ENCODE data around the gene TIAM1.
"Not testable (repeated sequence)": the region's sequence is repeated elsewhere in the genome, so short reads cannot be mapped to it uniquely, and the experiment has no call there.

The TIAM1 gene

DNA sequence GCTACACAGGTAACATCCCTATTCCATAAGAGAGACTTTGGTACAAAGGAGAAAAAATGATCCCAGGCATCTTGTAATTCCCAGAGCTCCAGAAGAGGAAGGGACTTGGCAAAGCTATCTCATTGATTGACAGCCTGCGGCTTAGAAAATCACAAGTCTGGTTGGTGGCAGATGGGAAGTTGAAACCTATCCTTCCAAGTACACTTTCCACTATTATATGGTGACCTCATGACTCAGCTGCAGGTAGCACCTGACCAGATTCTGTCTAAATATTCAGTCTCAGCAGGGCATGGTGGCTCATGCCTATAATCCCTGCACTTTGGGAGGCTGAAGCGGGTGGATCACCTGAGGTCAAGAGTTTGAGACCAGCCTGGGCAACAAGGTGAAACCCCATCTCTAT is 89.9 kb downstream of the TIAM1 start:
- DNase-seq (ENCODE audit: low spot score), result no peak

- DNase-seq (ENCODE audit: low spot score), result no peak
Observed at GRCh38 chr21:31253684-31254083, 90.4 kb downstream of the TIAM1 start.

DNA sequence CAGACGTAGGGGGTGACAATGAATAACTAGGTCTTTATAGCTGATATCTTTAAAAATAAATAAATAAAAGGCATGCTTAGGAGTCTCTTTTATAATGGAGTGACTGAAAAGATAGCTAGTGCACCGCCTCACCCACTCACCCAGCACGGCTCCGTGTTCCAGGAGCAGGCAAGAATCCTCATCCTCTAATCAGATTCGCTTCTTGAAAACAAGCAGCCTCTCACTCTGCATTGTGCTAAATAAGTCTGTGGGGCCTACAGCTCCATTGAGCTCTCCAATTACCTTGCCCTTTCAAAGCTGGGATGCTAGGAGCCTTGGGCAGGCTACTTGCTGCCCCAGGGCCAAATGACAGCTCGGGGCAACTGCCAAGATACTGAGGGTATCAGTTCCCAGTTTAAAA is 91.5 kb downstream of the TIAM1 start:
- no peak for DNase-seq (ENCODE audit: low spot score)

DNA sequence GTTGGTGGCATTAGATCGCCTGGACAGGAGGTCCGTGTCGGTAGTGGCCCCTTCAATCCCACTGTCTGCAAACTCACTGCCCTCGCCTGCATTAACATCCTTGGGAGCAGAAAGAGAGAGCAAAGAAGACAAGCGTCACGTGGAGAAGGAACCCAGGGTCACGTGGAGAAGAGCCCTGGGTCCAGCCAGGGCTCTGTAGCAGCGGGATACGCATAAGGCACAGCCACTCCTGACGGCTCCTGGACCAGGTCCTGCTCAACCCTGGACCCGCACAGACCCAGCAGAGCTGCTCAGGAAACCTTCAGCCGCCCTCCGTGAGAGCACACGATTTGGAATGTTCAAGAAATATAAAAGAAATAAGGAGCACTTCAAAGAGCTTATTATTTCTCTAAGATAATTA is 92.0 kb downstream of the TIAM1 start:
- DNase-seq (ENCODE audit: low spot score), result no peak

- DNase-seq (ENCODE audit: low spot score), result no peak
Observed at GRCh38 chr21:31251686-31252085, 92.4 kb downstream of the TIAM1 start.

- DNase-seq (ENCODE audit: low spot score), result no peak
Observed at GRCh38 chr21:31248598-31248997, 95.5 kb downstream of the TIAM1 start.

GRCh38 chr21:31243611-31244010 is 100.5 kb downstream of the TIAM1 start:
- DNase-seq (ENCODE audit: low spot score), result no peak

DNA sequence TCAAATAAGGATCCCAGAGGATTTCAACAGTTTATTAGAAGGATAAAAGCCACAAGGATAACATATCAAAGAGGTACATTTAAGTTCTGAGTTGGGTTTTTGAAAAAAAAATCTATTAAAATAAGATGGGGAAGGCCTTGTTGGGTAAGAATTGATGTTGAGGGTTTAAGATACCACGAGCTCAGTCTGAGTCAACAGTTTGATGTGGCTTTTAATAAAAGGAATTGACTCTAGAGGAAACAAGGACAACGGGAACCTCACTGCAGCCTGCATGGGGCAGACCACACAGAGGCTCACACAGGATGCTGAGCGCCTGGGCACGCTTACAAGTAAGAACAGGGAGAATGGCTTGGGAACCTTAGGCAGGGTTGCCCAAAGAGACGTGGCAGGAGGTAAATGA is 107.5 kb downstream of the TIAM1 start:
- DNase-seq (ENCODE audit: low spot score), result no peak

GRCh38 chr21:31235671-31236450 is 108.2 kb downstream of the TIAM1 start:
- no peak for DNase-seq (ENCODE audit: low spot score)

GRCh38 chr21:31234936-31235335 is 109.1 kb downstream of the TIAM1 start:
- DNase-seq (ENCODE audit: low spot score), result no peak

DNA sequence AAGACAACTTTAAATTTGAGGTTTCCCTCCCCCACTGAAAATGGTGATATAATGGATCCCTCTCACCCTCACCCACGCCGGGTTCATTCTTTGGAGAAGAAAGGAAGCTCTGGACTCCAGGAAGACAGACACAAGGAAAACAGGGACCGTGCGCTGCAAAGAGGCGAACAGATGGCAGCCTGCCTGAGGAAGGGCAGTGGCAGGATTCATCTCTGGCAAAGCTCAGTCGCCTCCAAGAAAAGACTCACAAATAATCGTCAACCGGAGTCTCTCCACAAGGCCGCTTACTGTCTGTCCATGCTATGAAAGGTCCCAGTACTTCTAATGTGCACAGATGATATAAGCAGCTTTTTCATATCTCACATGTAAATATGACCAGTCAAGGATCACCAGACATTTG is 110.3 kb downstream of the TIAM1 start:
- no peak for DNase-seq (ENCODE audit: low spot score)

DNA sequence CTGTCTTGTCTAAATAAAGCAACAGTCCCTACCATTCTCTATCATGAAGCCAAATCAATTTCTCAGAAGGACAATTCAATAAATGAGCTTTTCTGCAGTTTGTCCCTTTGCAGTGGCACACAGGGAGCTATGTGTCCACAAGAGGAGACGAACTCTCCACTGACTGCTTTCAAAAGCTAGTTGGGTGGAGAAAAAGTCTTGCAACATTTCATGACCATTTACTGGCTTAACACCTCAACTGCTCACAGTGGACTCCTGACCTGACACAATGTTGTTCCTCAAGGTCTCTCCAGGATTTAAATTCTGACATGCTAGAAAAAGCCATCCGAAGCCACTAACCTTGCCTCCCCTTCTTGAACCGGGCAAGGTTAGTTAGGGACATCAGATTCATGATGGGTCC is 111.7 kb downstream of the TIAM1 start:
- no peak for DNase-seq (ENCODE audit: low spot score)

- DNase-seq (ENCODE audit: low spot score), result no peak
Observed at GRCh38 chr21:31230937-31231336, 113.1 kb downstream of the TIAM1 start.

DNA sequence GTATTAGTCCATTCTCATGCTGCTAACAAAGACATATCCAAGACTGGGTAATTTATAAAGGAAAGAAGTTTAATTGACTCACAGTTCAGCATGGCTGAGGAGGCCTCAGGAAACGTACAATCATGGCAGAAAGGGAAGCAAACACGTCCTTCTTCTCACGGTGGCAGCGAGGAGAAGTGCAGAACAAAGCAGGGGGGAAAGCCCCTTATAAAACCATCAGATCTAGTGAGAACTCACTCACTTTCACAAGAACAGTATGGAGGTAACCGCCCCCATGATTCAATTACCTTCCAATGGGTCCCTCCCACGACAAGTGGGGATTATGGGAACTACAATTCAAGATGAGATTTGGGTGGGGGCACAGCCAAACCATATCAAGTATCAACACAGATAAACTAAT is 115.3 kb downstream of the TIAM1 start:
- DNase-seq (ENCODE audit: low spot score), result not testable (repeated sequence)

DNA sequence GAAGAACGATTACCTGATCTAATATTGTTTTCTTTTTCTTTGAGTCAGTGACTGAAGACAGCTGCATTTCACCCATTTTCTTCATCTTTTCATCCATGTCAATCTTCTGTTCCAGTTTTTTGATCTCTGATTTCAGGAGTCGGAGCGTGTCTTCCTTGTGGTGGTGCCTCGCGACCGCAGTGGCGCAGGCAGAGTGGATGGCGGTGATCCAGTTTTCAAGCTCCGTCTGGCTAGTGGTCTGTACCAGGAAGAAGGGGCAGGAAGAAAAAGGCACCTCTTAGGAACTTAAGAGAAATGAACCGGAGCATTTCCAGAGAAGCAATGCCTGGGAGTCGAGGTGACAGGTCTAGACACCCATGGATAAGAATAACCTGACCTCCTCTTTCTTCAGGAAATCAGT is 118.3 kb downstream of the TIAM1 start:
- no peak for DNase-seq (ENCODE audit: low spot score)

DNA sequence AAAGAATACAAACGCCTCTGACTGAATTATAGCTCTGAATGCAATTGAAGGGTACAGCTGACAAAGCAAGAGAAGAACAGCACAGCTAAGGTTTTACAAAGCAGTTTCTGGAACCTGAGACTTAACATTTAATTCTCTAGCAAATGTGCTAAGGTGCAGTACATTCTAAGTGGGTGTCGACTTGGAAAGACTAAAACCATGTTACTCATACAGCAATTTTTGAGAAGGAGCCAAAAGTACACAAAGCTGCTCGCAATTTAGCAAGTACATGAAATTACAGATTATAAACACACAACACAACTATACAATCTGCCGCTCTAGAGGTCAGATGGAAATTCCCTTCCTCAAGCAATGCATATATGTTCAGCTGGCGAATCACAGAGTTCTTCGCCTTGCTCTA is 121.9 kb downstream of the TIAM1 start:
- DNase-seq (ENCODE audit: low spot score), result no peak

DNA sequence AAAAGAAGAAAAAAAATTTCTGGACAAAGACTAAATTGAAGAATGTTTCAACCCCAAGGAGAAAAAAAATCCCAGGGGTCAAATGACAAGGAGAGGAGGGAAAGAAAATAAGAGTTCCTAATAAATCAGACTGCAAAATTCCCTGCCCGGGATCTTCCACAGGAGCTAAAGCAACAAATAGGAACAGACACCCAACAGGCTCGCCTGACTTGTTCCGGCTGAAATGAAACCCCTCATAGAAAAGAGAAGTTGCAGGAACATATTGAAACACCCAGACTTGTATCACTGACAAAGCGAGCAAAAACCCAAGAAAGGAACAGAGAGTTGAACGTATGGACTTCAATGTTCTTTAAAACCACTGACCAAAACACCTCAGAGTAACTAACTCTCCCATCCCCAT is 123.0 kb downstream of the TIAM1 start:
- no peak for DNase-seq (ENCODE audit: low spot score)

- DNase-seq (ENCODE audit: low spot score), result no peak
Observed at GRCh38 chr21:31220575-31220974, 123.5 kb downstream of the TIAM1 start.

DNA sequence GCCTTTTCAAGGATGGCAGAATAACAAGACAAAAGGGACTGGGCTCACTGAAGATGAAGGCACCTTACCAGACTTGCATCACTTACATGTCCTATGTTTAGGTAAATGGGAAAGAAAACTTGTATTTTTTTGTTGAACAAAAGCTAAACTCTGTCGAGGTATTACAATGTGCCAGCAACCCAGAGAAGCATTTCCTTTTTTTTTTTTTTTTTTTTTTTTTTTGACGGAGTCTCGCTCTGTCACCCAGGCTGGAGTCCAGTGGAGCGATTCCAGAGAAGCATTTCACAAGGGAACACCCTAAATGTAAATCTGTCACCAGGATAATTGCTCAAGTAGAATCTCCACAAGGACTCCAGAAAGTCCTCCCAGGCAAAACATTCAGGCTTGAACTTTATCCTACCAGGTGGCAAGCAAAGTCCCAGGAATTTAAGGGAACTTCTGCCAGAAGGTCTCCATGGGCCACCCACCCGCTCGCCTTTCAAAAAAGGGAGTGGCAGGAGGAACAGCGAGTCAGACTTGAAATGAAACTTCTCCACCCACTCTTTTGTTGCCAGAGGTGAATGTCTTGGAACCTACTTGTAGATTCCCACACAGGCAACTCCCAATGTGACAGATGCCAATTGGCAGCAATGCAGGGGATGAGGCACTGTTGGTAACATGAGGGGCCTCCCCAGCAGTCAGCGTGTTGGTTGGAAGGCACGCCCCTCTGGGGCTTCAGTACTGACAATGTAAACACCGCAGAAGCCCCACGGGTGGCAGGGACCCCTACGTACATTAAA is 125.0 kb downstream of the TIAM1 start:
- no peak for DNase-seq (ENCODE audit: low spot score)

- no peak for DNase-seq (ENCODE audit: low spot score)
Observed at GRCh38 chr21:31216206-31216605, 127.9 kb downstream of the TIAM1 start.

DNA sequence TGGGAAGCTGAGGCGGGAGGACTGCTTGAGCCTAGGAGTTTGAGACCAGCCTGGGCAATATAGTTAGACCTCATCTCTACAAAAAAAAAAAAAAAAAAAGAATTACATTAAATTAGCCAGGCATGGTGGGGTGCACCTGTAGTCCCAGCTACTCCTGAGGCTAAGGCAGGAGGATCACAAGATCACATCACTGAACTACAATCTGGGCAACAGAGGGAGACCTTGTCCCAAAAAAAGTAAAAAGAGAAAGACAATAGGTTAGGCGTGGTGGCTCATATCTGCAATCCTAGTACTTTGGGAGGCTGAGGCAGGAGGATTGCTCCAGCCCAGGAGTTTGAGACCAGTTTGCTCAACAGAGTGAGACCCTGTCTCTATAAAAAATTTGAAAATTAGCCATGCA is 130.3 kb downstream of the TIAM1 start:
- no peak for DNase-seq (ENCODE audit: low spot score)

DNA sequence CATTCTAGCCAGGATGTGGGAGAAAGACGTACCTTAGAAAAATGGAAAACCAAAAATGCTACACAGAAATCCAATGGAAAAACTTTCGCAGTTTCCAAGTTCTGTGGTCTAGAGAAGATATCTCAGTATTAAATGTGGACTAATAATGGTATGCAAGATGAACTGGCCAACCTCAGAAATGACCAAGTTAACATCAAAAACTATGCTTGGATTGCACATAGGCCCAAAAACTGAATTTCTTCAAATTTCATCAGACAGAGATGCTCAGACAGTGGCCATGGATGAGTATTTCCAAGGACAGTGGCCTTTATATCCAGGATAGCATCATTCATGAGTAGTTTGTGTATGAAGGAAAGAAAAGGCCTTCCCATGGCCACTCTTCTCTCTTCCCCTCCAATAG is 132.2 kb downstream of the TIAM1 start:
- DNase-seq (ENCODE audit: low spot score), result no peak

GRCh38 chr21:31205412-31205811 is 138.6 kb downstream of the TIAM1 start:
- DNase-seq (ENCODE audit: low spot score), result no peak

GRCh38 chr21:31204801-31205200 is 139.3 kb downstream of the TIAM1 start:
- no peak for DNase-seq (ENCODE audit: low spot score)
